GM04503 (cell line): ENCODE data around the gene ZNF768.
A peak's percentile ranks its signal among the peaks of the same experiment; 100 is the strongest.

ENCODE experiments used
- DNase-seq: peaks from one replicate; pipeline ENCODE4 v3.0.0-alpha.2; 2012; ENCODE audit warnings: low read depth

ZNF768 gene

GRCh38 chr16:30526137-30526822 lies at the start of gene ZNF768:
ZNF768 (minus strand) TSS chr16:30526566; CDS start chr16:30526413, 153 bp downstream.
- no peak for DNase-seq

GRCh38 chr16:30574678-30575077 lies 48.3 kb upstream of the ZNF768 start:
- no peak for DNase-seq

GRCh38 chr16:30571445-30572322 lies 45.3 kb upstream of the ZNF768 start, which contains the start of gene ZNF688:
ZNF688 (minus strand) TSS chr16:30571714; CDS start chr16:30571629, 85 bp downstream.
- peak; percentile 93 for DNase-seq

- DNase-seq = no peak
Observed at GRCh38 chr16:30570636-30571444, 44.5 kb upstream of the ZNF768 start.

GRCh38 chr16:30569746-30570635 lies 43.6 kb upstream of the ZNF768 start:
- no peak for DNase-seq

- DNase-seq = no peak
Observed at GRCh38 chr16:30569281-30569680, 42.9 kb upstream of the ZNF768 start.

GRCh38 chr16:30567991-30568638 lies 41.7 kb upstream of the ZNF768 start:
- peak; percentile 56 for DNase-seq

- no peak for DNase-seq
Observed at GRCh38 chr16:30567160-30567990, 41.0 kb upstream of the ZNF768 start.

GRCh38 chr16:30566531-30566930 lies 40.2 kb upstream of the ZNF768 start:
- no peak for DNase-seq

GRCh38 chr16:30565984-30566383 lies 39.6 kb upstream of the ZNF768 start:
- no peak for DNase-seq

- DNase-seq = no peak
Observed at GRCh38 chr16:30565526-30565925, 39.2 kb upstream of the ZNF768 start.

GRCh38 chr16:30562021-30562420 lies 35.7 kb upstream of the ZNF768 start:
- DNase-seq = no peak

- no peak for DNase-seq
Observed at GRCh38 chr16:30561089-30561816, 34.9 kb upstream of the ZNF768 start.

GRCh38 chr16:30559690-30560089 lies 33.3 kb upstream of the ZNF768 start:
- no peak for DNase-seq

GRCh38 chr16:30558789-30559377 lies 32.5 kb upstream of the ZNF768 start:
- no peak for DNase-seq

- peak; percentile 92 for DNase-seq
Observed at GRCh38 chr16:30557957-30558788, 31.8 kb upstream of the ZNF768 start, which contains the start of gene ZNF764. ZNF764 (minus strand) TSS chr16:30558374; CDS start chr16:30558182, 192 bp downstream.

- DNase-seq = no peak
Observed at GRCh38 chr16:30557707-30557956, 31.3 kb upstream of the ZNF768 start.

- DNase-seq = no peak
Observed at GRCh38 chr16:30556125-30556473, 29.7 kb upstream of the ZNF768 start.
